ENCODE measurements around the gene RASSF5.

The RASSF5 gene

GRCh38 chr1:206633708-206634121 is 126.4 kb downstream of the RASSF5 start:
- no peak overlapping the region for H3K27ac ChIP-seq (ENCODE audit: low read depth, low read length)

GRCh38 chr1:206634365-206635079 is 127.2 kb downstream of the RASSF5 start:
- Histone ChIP-seq H3K4me2 (ENCODE audit: low read length) (peak overlapping the region; percentile 35), H2BK15ac (replicated peaks; ENCODE audit: low read depth) (no peak overlapping the region), H3K4ac (ENCODE audit: low read depth, low read length) (no peak overlapping the region), H3K9ac (ENCODE audit: low read length) (peak overlapping the region; percentile 68), H3K79me2 (ENCODE audit: control insufficient read depth, insufficient read depth, low read length) (no peaks in the 10 kb centered on the region), H3K79me1 (ENCODE audit: low read length) (no peaks in the 10 kb centered on the region), H4K8ac (ENCODE audit: low read depth, low read length) (no peak overlapping the region), H2BK120ac (ENCODE audit: low read depth, low read length) (no peak overlapping the region), H3K4me3 (ENCODE audit: low read length) (no peak overlapping the region), H2BK5ac (ENCODE audit: low read length) (no peak overlapping the region), H2AK5ac (ENCODE audit: low read length) (no peak overlapping the region), H3K27me3 (ENCODE audit: insufficient read depth, low read length, poor library complexity) (no peaks in the 10 kb centered on the region), H4K5ac (ENCODE audit: low read length) (no peak overlapping the region), H3K4me1 (ENCODE audit: control insufficient read depth, low read depth, low read length) (peaks cover 6% of the 10 kb centered on the region), H3K56ac (ENCODE audit: low read length) (peak overlapping the region; percentile 81), H3K18ac (ENCODE audit: low read length) (peak overlapping the region; percentile 52), H3K23ac (ENCODE audit: low read length) (no peak overlapping the region), H3K27ac (ENCODE audit: low read depth, low read length) (no peak overlapping the region), H3K36me3 (ENCODE audit: control insufficient read depth, insufficient read depth, low read length) (no peaks in the 10 kb centered on the region)
- no CpG with 5 or more reads among the region's 26 CpGs for WGBS (ENCODE audit: extremely low coverage, insufficient coverage, low lambda C conversion rate)
- DNase-seq: peak; percentile 89

More at GRCh38 chr1:206633708-206634121, 126.4 kb downstream of the RASSF5 start:
- Histone ChIP-seq H2AK5ac (ENCODE audit: low read length) (no peak overlapping the region), H4K5ac (ENCODE audit: low read length) (no peak overlapping the region), H3K4me3 (ENCODE audit: low read length) (no peak overlapping the region), H3K79me1 (ENCODE audit: low read length) (no peaks in the 10 kb centered on the region), H2BK15ac (replicated peaks; ENCODE audit: low read depth) (no peak overlapping the region), H3K23ac (ENCODE audit: low read length) (no peak overlapping the region), H2BK5ac (ENCODE audit: low read length) (no peak overlapping the region), H4K8ac (ENCODE audit: low read depth, low read length) (no peak overlapping the region), H3K9ac (ENCODE audit: low read length) (peak overlapping the region; percentile 2), H3K27me3 (ENCODE audit: insufficient read depth, low read length, poor library complexity) (no peaks in the 10 kb centered on the region), H3K79me2 (ENCODE audit: control insufficient read depth, insufficient read depth, low read length) (no peaks in the 10 kb centered on the region), H3K56ac (ENCODE audit: low read length) (peak overlapping the region; percentile 63), H3K4me1 (ENCODE audit: control insufficient read depth, low read depth, low read length) (peaks cover 6% of the 10 kb centered on the region), H3K36me3 (ENCODE audit: control insufficient read depth, insufficient read depth, low read length) (no peaks in the 10 kb centered on the region), H3K18ac (ENCODE audit: low read length) (no peak overlapping the region), H3K4me2 (ENCODE audit: low read length) (no peak overlapping the region), H2BK120ac (ENCODE audit: low read depth, low read length) (no peak overlapping the region), H3K4ac (ENCODE audit: low read depth, low read length) (no peak overlapping the region)
- peak; percentile 36 for DNase-seq
- WGBS (ENCODE audit: extremely low coverage, insufficient coverage, low lambda C conversion rate): no CpG with 5 or more reads among the region's 9 CpGs

- Histone ChIP-seq H3K4me2 (ENCODE audit: low read length) (peak within 1 kb of the TSS; percentile 35), H2BK15ac (replicated peaks; ENCODE audit: low read depth) (no peak within 1 kb of the TSS), H4K5ac (ENCODE audit: low read length) (no peak within 1 kb of the TSS), H2AK5ac (ENCODE audit: low read length) (no peak within 1 kb of the TSS), H3K23ac (ENCODE audit: low read length) (no peak within 1 kb of the TSS), H3K4me1 (ENCODE audit: control insufficient read depth, low read depth, low read length) (peaks cover 6% of the 10 kb centered on the region), H3K18ac (ENCODE audit: low read length) (peak within 1 kb of the TSS; percentile 62), H3K36me3 (ENCODE audit: control insufficient read depth, insufficient read depth, low read length) (no peaks in the 10 kb centered on the region), H3K79me2 (ENCODE audit: control insufficient read depth, insufficient read depth, low read length) (no peaks in the 10 kb centered on the region), H3K27me3 (ENCODE audit: insufficient read depth, low read length, poor library complexity) (no peaks in the 10 kb centered on the region), H3K79me1 (ENCODE audit: low read length) (no peaks in the 10 kb centered on the region), H3K4me3 (ENCODE audit: low read length) (peak within 1 kb of the TSS; percentile 71), H4K8ac (ENCODE audit: low read depth, low read length) (no peak within 1 kb of the TSS), H3K4ac (ENCODE audit: low read depth, low read length) (no peak within 1 kb of the TSS), H2BK5ac (ENCODE audit: low read length) (peak within 1 kb of the TSS; percentile 6), H2BK120ac (ENCODE audit: low read depth, low read length) (peak within 1 kb of the TSS; percentile 37), H3K56ac (ENCODE audit: low read length) (peak within 1 kb of the TSS; percentile 88), H3K9ac (ENCODE audit: low read length) (peak within 1 kb of the TSS; percentile 68), H3K27ac (ENCODE audit: low read depth, low read length) (peak within 1 kb of the TSS; percentile 63)
- peak; percentile 96 for DNase-seq
- no CpG with 5 or more reads among the region's 84 CpGs for whole genome bisulfite sequencing (ENCODE audit: extremely low coverage, insufficient coverage, low lambda C conversion rate)
Measured at GRCh38 chr1:206635080-206635977, 128.0 kb downstream of the RASSF5 start, which contains the start of gene DYRK3. Gene DYRK3, plus strand, starts transcription at chr1:206635536. Its CDS starts 168 bp downstream, at chr1:206635704.

GRCh38 chr1:206635978-206636345 is 128.6 kb downstream of the RASSF5 start:
- no peak overlapping the region for H2BK15ac ChIP-seq (replicated peaks; ENCODE audit: low read depth)
- H3K18ac ChIP-seq (ENCODE audit: low read length): peak overlapping the region; percentile 62
- H3K27me3 ChIP-seq (ENCODE audit: insufficient read depth, low read length, poor library complexity): no peaks in the 10 kb centered on the region
- no peaks in the 10 kb centered on the region for H3K36me3 ChIP-seq (ENCODE audit: control insufficient read depth, insufficient read depth, low read length)
- peak overlapping the region; percentile 71 for H3K4me3 ChIP-seq (ENCODE audit: low read length)
- peak overlapping the region; percentile 9 for H3K27ac ChIP-seq (ENCODE audit: low read depth, low read length)
- H2AK5ac ChIP-seq (ENCODE audit: low read length): no peak overlapping the region
- DNase-seq: no peak
- H3K79me2 ChIP-seq (ENCODE audit: control insufficient read depth, insufficient read depth, low read length): no peaks in the 10 kb centered on the region
- H4K5ac ChIP-seq (ENCODE audit: low read length): no peak overlapping the region
- no peaks in the 10 kb centered on the region for H3K79me1 ChIP-seq (ENCODE audit: low read length)
- WGBS (ENCODE audit: extremely low coverage, insufficient coverage, low lambda C conversion rate): no CpG with 5 or more reads among the region's 14 CpGs
- peak overlapping the region; percentile 23 for H3K4me2 ChIP-seq (ENCODE audit: low read length)
- peak overlapping the region; percentile 38 for H3K9ac ChIP-seq (ENCODE audit: low read length)
- H4K8ac ChIP-seq (ENCODE audit: low read depth, low read length): no peak overlapping the region
- peak overlapping the region; percentile 37 for H2BK120ac ChIP-seq (ENCODE audit: low read depth, low read length)
- no peak overlapping the region for H2BK5ac ChIP-seq (ENCODE audit: low read length)
- H3K56ac ChIP-seq (ENCODE audit: low read length): peak overlapping the region; percentile 88
- no peak overlapping the region for H3K4ac ChIP-seq (ENCODE audit: low read depth, low read length)
- H3K4me1 ChIP-seq (ENCODE audit: control insufficient read depth, low read depth, low read length): peaks cover 6% of the 10 kb centered on the region
- no peak overlapping the region for H3K23ac ChIP-seq (ENCODE audit: low read length)

- H3K23ac ChIP-seq (ENCODE audit: low read length): no peak overlapping the region
- H3K4me2 ChIP-seq (ENCODE audit: low read length): no peak overlapping the region
- no peak overlapping the region for H2BK15ac ChIP-seq (replicated peaks; ENCODE audit: low read depth)
- H3K18ac ChIP-seq (ENCODE audit: low read length): no peak overlapping the region
- no peak overlapping the region for H4K5ac ChIP-seq (ENCODE audit: low read length)
- H3K4me1 ChIP-seq (ENCODE audit: control insufficient read depth, low read depth, low read length): peaks cover 6% of the 10 kb centered on the region
- peak overlapping the region; percentile 3 for H3K9ac ChIP-seq (ENCODE audit: low read length)
- H3K79me2 ChIP-seq (ENCODE audit: control insufficient read depth, insufficient read depth, low read length): no peaks in the 10 kb centered on the region
- H3K27ac ChIP-seq (ENCODE audit: low read depth, low read length): no peak overlapping the region
- H4K8ac ChIP-seq (ENCODE audit: low read depth, low read length): no peak overlapping the region
- H3K4ac ChIP-seq (ENCODE audit: low read depth, low read length): no peak overlapping the region
- no peak overlapping the region for H3K4me3 ChIP-seq (ENCODE audit: low read length)
- H3K27me3 ChIP-seq (ENCODE audit: insufficient read depth, low read length, poor library complexity): no peaks in the 10 kb centered on the region
- no peaks in the 10 kb centered on the region for H3K36me3 ChIP-seq (ENCODE audit: control insufficient read depth, insufficient read depth, low read length)
- no peak overlapping the region for H2BK5ac ChIP-seq (ENCODE audit: low read length)
- H3K79me1 ChIP-seq (ENCODE audit: low read length): no peaks in the 10 kb centered on the region
- no peak overlapping the region for H2BK120ac ChIP-seq (ENCODE audit: low read depth, low read length)
- no peak overlapping the region for H3K56ac ChIP-seq (ENCODE audit: low read length)
- no peak for DNase-seq
- no peak overlapping the region for H2AK5ac ChIP-seq (ENCODE audit: low read length)
- WGBS (ENCODE audit: extremely low coverage, insufficient coverage, low lambda C conversion rate): no CpG with 5 or more reads among the region's 4 CpGs
Measured at GRCh38 chr1:206636671-206637070, 129.3 kb downstream of the RASSF5 start.

Data from mesendoderm (in vitro differentiated cells).